ENCODE measurements around the gene NHEJ1. TPM values are rescaled to one million over a fixed set of nuclear protein-coding genes. Genes with fewer than 3 reads are reported as not detected.

NHEJ1 gene
- total RNA-seq, 2 donors from 2014 or later, result 8.9 to 9.3 TPM

DNA sequence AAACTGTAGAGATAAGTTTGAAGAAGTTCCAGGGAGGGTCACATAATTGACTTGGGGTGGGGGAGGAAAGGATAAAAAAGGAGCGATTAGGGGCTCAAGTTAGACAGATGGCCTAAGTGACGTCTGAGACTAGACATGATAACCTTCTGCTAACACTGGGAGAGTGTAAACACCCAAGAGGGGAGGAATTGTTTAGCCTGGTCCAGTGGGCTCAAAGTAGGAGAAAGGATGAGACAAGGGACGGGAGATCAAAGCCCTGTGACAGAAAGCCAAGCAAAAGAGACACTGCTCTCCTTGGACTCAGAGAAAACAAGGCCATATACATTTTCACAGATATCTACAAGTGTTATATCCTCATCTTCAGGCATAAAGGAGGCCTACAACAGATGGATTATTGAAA lies 54.4 kb downstream of the NHEJ1 start:
- ATAC-seq, result no peak
- no peak overlapping the region for H3K4me3 ChIP-seq
- WGBS, 2 donors, result 74 to 82% methylated on average over 3 of the region's 3 CpGs
- H3K4me1 ChIP-seq, result peaks cover 6% of the 10 kb centered on the region
- H3K9me3 ChIP-seq, result no peaks in the 10 kb centered on the region
- intact Hi-C loops (cut with DNase I), result no loop called here
- no peaks in the 10 kb centered on the region for H3K36me3 ChIP-seq (replicated peaks in 1 of 2; ENCODE audit: insufficient read depth in 1 of 2, low read depth in 2 of 2)
- no peak for DNase-seq
- TF ChIP-seq POLR2A (IDR thresholded peaks at IDR 0.05) (no peak), CTCF (IDR thresholded peaks at IDR 0.05) (no peak)
- no peaks in the 10 kb centered on the region for H3K27me3 ChIP-seq
- H3K27ac ChIP-seq, result no peak overlapping the region

DNA sequence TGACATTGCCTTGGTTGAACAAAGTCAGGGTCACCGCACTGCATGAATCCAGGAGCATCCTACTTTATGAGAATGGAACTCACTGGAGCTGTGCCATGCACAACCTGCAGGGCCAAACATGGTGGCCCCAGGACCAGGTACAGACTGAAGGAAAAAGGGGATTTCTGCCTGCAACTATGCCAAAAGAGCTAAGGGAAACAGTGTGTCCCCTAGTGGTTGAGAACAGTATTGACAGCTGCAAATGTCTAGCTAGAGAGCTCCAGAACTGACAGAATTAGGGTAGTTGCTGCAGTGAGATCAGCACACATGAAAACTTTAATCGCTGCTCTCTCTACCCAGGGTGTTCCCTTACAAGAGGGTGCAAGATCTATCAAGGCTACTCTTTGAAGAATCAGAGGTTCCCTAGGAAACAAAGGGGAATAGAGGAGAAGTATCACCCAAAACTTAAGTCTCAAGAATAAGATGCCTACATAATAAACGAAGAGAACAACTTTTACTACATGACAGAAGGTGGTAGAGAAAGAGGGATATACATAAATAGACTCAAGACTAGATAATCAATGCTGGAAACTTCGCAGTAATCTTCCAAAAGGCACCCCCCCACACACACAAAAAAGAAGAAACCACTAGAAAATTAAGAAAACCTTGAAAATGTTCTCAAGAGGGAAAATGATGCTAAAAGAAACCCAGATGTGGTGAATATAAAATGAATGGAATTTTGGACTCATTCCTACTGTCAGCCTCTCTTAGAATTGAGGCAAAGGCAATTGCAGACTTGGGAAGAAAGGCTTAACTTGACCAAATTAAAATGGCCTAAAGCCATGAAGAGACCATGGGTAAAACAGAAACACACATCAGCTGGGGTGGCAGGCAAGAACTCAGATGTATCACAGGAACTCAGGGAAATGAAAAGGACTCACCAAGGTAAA lies 56.2 kb downstream of the NHEJ1 start:
- no peaks in the 10 kb centered on the region for H3K9me3 ChIP-seq
- WGBS, 2 donors, result 58 to 62% methylated on average over 4 of the region's 4 CpGs
- no peak overlapping the region for H3K27ac ChIP-seq
- TF ChIP-seq POLR2A (IDR thresholded peaks at IDR 0.05) (no peak), CTCF (IDR thresholded peaks at IDR 0.05) (peak; percentile 59 to 73 (median 68))
- H3K27me3 ChIP-seq, result no peaks in the 10 kb centered on the region
- ATAC-seq (peak; percentile 48), DNase-seq (peak in 1 of 4 donors; percentile 32)
- H3K4me3 ChIP-seq, result no peak overlapping the region
- intact Hi-C loops (cut with DNase I), result no loop called here
- no peaks in the 10 kb centered on the region for H3K4me1 ChIP-seq
- H3K36me3 ChIP-seq (replicated peaks in 1 of 2; ENCODE audit: insufficient read depth in 1 of 2, low read depth in 2 of 2), result no peaks in the 10 kb centered on the region

- DNase-seq, result no peak
- Histone ChIP-seq H3K9me3 (no peaks in the 10 kb centered on the region), H3K27me3 (no peaks in the 10 kb centered on the region), H3K27ac (no peak overlapping the region), H3K4me3 (no peak overlapping the region), H3K4me1 (no peaks in the 10 kb centered on the region), H3K36me3 (replicated peaks in 1 of 2; ENCODE audit: insufficient read depth in 1 of 2, low read depth in 2 of 2) (no peaks in the 10 kb centered on the region)
- intact Hi-C loops (cut with DNase I), result no loop called here
- no peak for TF ChIP-seq CTCF (IDR thresholded peaks at IDR 0.05)
- TF ChIP-seq POLR2A (IDR thresholded peaks at IDR 0.05), result no peak
- 83 to 100% methylated on average over 1 of the region's 1 CpG for WGBS, 2 donors
- no peak for ATAC-seq
Observed at GRCh38 chr2:219099329-219099728, 61.3 kb downstream of the NHEJ1 start.

DNA sequence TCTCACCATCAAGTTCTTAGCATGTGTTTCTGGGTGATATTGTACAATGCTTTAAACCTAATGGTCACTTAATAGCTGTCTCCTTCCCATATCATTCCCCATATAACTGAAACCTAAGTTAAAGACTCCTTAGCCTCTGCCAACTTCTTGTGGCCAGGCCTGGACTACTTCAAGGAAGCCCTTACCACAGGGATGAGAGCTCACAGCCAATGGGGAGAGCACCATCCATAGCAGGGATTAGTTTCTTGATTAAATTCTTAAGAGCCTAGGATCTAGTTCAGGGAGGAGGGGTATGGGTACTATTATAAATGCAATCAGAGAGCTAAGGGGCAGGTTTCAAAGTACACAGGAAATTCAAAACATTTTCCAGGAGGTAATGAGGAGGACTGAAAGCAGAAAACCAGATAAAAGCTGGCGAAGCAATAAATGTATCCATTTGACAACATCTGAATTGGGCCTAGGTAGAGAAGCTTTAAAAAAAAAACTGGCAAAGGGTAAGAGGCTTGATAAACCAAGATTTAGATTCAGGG lies 65.1 kb downstream of the NHEJ1 start:
- no peaks in the 10 kb centered on the region for H3K9me3 ChIP-seq
- DNase-seq (no peak), ATAC-seq (no peak)
- no peak for TF ChIP-seq POLR2A (IDR thresholded peaks at IDR 0.05)
- no peak for TF ChIP-seq CTCF (IDR thresholded peaks at IDR 0.05)
- no peaks in the 10 kb centered on the region for H3K36me3 ChIP-seq (replicated peaks in 1 of 2; ENCODE audit: insufficient read depth in 1 of 2, low read depth in 2 of 2)
- H3K4me1 ChIP-seq, result no peaks in the 10 kb centered on the region
- 82 to 92% methylated on average over 1 of the region's 1 CpG for WGBS, 2 donors
- H3K27ac ChIP-seq, result no peak overlapping the region
- intact Hi-C loops (cut with DNase I), result no loop called here
- H3K4me3 ChIP-seq, result no peak overlapping the region
- no peaks in the 10 kb centered on the region for H3K27me3 ChIP-seq

Data from body of pancreas (tissue), 4 donors.